Trophoblast cell (in vitro differentiated cells and primary cell): ENCODE data around the gene GDAP2.
A peak's percentile ranks its signal among the peaks of the same experiment; 100 is the strongest.

Source experiments
- DNase-seq, 2 donors: peaks; one replicate each; pipeline ENCODE4 v3.0.0-alpha.2; 2016
- H2AFZ ChIP-seq: 2 replicates; pipeline ENCODE4 v1.6.1; 2013; ENCODE audit warnings: low read length, moderate library complexity, mild to moderate bottlenecking; ENCODE audit not compliant: insufficient read depth, poor library complexity
- H2AK5ac ChIP-seq: 2 replicates; pipeline ENCODE4 v1.6.1; 2013; ENCODE audit warnings: mild to moderate bottlenecking, low read length
- H2BK120ac ChIP-seq: 2 replicates; pipeline ENCODE4 v1.6.1; 2013; ENCODE audit warnings: low read length, mild to moderate bottlenecking, moderate library complexity; ENCODE audit not compliant: insufficient read depth, poor library complexity
- H2BK12ac ChIP-seq: 2 replicates; pipeline ENCODE4 v1.6.1; 2013; ENCODE audit warnings: mild to moderate bottlenecking, low read length, moderate library complexity
- H2BK5ac ChIP-seq: 2 replicates; pipeline ENCODE4 v1.6.1; 2013; ENCODE audit warnings: low read length, low read depth, moderate library complexity, mild to moderate bottlenecking; ENCODE audit not compliant: poor library complexity
- H3K14ac ChIP-seq: 2 replicates; pipeline ENCODE4 v1.6.1; 2013; ENCODE audit warnings: mild to moderate bottlenecking, low read length
- H3K18ac ChIP-seq: 2 replicates; pipeline ENCODE4 v1.6.1; 2013; ENCODE audit warnings: mild to moderate bottlenecking, low read length
- H3K23ac ChIP-seq: 2 replicates; pipeline ENCODE4 v1.6.1; 2013; ENCODE audit warnings: low read length
- H3K27ac ChIP-seq: 2 replicates; pipeline ENCODE4 v1.5.1; 2013; ENCODE audit warnings: low read depth, mild to moderate bottlenecking, inconsistent platforms, low read length, moderate library complexity
- H3K27me3 ChIP-seq: 2 replicates; pipeline ENCODE4 v1.6.1; 2013; ENCODE audit warnings: inconsistent platforms, mild to moderate bottlenecking, low read length, moderate library complexity; ENCODE audit not compliant: insufficient read depth
- H3K36me3 ChIP-seq, 2 experiments: 1 replicate in 1 of 2; 2 replicates in 1 of 2; pipeline ENCODE4 v1.6.1; 2013; ENCODE audit warnings: low read length in 2 of 2, mild to moderate bottlenecking in 2 of 2, moderate library complexity in 1 of 2; ENCODE audit not compliant: insufficient read depth in 2 of 2, control insufficient read depth in 1 of 2
- H3K4ac ChIP-seq: 2 replicates; pipeline ENCODE4 v1.6.1; 2013; ENCODE audit warnings: low read depth, mild to moderate bottlenecking, low read length, moderate library complexity
- H3K4me1 ChIP-seq, 2 experiments: 1 replicate in 1 of 2; 2 replicates in 1 of 2; pipeline ENCODE4 v1.6.1; 2013; ENCODE audit warnings: low read length in 2 of 2, mild to moderate bottlenecking in 2 of 2, moderate library complexity in 1 of 2; ENCODE audit not compliant: insufficient read depth in 2 of 2, control insufficient read depth in 1 of 2
- H3K4me2 ChIP-seq: 2 replicates; pipeline ENCODE4 v1.6.1; 2013; ENCODE audit warnings: inconsistent platforms, mild to moderate bottlenecking, low read length, moderate library complexity
- H3K4me3 ChIP-seq: 2 replicates; pipeline ENCODE4 v1.5.1; 2013; ENCODE audit warnings: mild to moderate bottlenecking, low read depth, low read length, inconsistent platforms
- H3K79me1 ChIP-seq: one replicate; pipeline ENCODE4 v1.6.1; 2013; ENCODE audit warnings: low read length
- H3K79me2 ChIP-seq: 2 replicates; pipeline ENCODE4 v1.6.1; 2013; ENCODE audit warnings: low read length, mild to moderate bottlenecking; ENCODE audit not compliant: control insufficient read depth, insufficient read depth, poor library complexity
- H3K9ac ChIP-seq: 2 replicates; pipeline ENCODE4 v1.6.1; 2013; ENCODE audit warnings: mild to moderate bottlenecking, low read length
- H3K9me3 ChIP-seq: 2 replicates; pipeline ENCODE4 v1.6.1; 2013; ENCODE audit warnings: low read depth, mild to moderate bottlenecking, control low read depth, inconsistent platforms, low read length; ENCODE audit not compliant: insufficient read depth
- H4K12ac ChIP-seq: 2 replicates; pipeline ENCODE4 v1.6.1; 2013; ENCODE audit warnings: low read depth, mild to moderate bottlenecking, low read length, moderate library complexity
- H4K8ac ChIP-seq: 2 replicates; pipeline ENCODE4 v1.6.1; 2013; ENCODE audit warnings: low read depth, mild to moderate bottlenecking, low read length, moderate library complexity
- H4K91ac ChIP-seq: one replicate; pipeline ENCODE4 v1.6.1; 2013; ENCODE audit warnings: low read depth, mild to moderate bottlenecking, low read length, moderate library complexity
- WGBS: extraction: QIAGEN DNeasy Blood & Tissue Kit; methylation state at CpG from one replicate; pipeline ENCODE4 v1.1.7; 2013; ENCODE audit warnings: missing lambda C conversion rate; ENCODE audit not compliant: insufficient read length, insufficient coverage; ENCODE audit errors: extremely low coverage; 5-methylcytosine and 5-hydroxymethylcytosine counted together

The GDAP2 gene

DNA sequence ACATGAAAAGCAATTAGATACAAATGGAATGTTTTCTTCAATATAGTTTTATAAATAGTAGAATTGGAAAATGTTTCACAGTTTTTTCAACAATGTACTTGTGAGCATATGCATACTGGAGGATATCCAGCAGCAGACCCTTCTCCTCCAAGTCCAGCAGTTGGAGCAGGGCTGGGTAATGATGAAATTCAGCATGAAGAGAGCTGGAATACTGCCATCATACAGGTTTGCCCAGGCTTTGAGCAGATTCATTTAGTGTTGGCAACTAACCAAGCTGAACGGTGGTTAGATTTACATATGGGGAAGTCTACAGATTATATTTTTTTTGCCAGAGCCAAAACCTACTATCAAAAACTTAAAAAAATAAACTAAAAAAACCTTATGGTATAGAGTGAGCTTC lies 38.5 kb upstream of the GDAP2 start:
- no peaks in the 10 kb centered on the region for H3K9me3 ChIP-seq
- H4K12ac ChIP-seq: no peak overlapping the region
- no peaks in the 10 kb centered on the region for H3K27me3 ChIP-seq
- H3K79me2 ChIP-seq: no peaks in the 10 kb centered on the region
- no peak overlapping the region for H4K91ac ChIP-seq
- no peak overlapping the region for H3K9ac ChIP-seq
- no CpG with 5 or more reads among the region's 1 CpG for WGBS
- no peak overlapping the region for H2AK5ac ChIP-seq
- H2BK5ac ChIP-seq: no peak overlapping the region
- H3K4me3 ChIP-seq: no peak overlapping the region
- no peaks in the 10 kb centered on the region for H3K79me1 ChIP-seq
- H2BK12ac ChIP-seq: no peak overlapping the region
- no peaks in the 10 kb centered on the region for H3K4me1 ChIP-seq
- no peak overlapping the region for H3K27ac ChIP-seq
- no peaks in the 10 kb centered on the region for H3K36me3 ChIP-seq
- no peak overlapping the region for H3K4ac ChIP-seq
- no peak overlapping the region for H2BK120ac ChIP-seq
- no peak overlapping the region for H3K23ac ChIP-seq
- no peak overlapping the region for H3K14ac ChIP-seq
- H4K8ac ChIP-seq: no peak overlapping the region
- H3K4me2 ChIP-seq: no peak overlapping the region
- no peak overlapping the region for H3K18ac ChIP-seq
- no peak for DNase-seq
- no peak overlapping the region for H2AFZ ChIP-seq

DNA sequence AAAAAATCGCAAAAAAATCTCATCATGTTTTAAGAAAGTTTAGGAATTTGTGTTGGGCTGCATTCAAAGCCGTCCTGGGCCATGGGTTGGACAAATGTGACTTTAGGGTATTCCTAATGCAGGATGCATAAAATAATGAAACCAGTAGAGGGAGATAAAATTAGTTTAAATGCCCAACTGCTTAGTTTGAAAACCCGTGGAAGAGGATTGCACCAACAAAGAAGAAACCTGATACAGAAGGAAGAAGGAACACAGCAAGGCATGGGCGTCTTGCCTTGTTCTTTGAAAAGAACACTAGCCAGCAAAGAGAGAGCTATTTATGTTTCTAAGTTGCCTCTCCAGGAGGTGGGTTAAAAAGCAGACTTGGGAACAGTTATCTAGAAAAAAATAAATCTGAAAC lies 38.1 kb upstream of the GDAP2 start:
- Histone ChIP-seq H3K79me1 (no peaks in the 10 kb centered on the region), H2BK120ac (no peak overlapping the region), H2AFZ (no peak overlapping the region), H3K4me1 (no peaks in the 10 kb centered on the region), H3K36me3 (no peaks in the 10 kb centered on the region), H2AK5ac (no peak overlapping the region), H3K4me3 (no peak overlapping the region), H2BK12ac (no peak overlapping the region), H4K91ac (no peak overlapping the region), H3K79me2 (no peaks in the 10 kb centered on the region), H3K27ac (no peak overlapping the region), H4K8ac (no peak overlapping the region), H2BK5ac (no peak overlapping the region), H3K18ac (no peak overlapping the region), H3K9ac (no peak overlapping the region), H3K4ac (no peak overlapping the region), H3K9me3 (no peaks in the 10 kb centered on the region), H3K27me3 (no peaks in the 10 kb centered on the region), H3K14ac (no peak overlapping the region), H3K4me2 (no peak overlapping the region), H3K23ac (no peak overlapping the region), H4K12ac (no peak overlapping the region)
- WGBS: no CpG with 5 or more reads among the region's 4 CpGs
- peak in 1 of 2 donors; percentile 62 for DNase-seq

DNA sequence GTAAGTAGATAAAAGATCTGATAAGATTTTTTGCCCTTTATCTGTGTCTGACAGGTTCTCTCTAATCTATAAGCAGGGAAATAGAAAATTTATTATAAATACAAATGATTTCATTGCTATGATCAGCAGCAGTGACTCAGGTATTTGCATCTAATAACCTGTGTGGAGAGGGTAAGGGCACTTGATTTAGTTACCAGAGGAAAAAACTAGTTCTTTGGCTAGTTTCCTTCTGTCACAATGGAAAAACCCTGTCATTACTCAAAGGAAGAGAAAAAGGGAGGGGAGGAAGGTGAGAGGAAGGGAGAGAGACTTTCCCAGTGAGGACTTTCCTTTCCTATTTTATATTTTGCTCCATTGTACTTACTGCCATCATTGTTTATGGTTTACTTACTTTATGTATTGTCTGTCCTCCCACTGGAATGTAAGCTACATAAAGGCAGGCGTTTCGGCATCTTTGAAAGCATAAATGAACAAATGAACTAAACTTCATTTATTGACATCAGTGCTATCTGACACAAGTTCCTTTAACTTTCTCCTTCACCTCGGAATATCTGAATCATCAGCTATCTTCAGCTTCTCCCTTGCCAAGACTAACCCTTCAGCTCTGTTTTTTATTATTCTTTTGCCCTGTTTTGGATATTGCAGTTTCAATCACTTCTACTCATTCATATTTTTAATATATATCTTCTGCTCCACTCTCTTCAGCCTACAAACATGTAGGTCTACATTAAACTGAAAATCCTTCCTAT lies 35.0 kb upstream of the GDAP2 start:
- no peaks in the 10 kb centered on the region for H3K9me3 ChIP-seq
- no peak for DNase-seq
- no peak overlapping the region for H2BK5ac ChIP-seq
- WGBS: no CpG with 5 or more reads among the region's 3 CpGs
- no peak overlapping the region for H3K23ac ChIP-seq
- no peaks in the 10 kb centered on the region for H3K4me1 ChIP-seq
- H3K79me2 ChIP-seq: no peaks in the 10 kb centered on the region
- no peaks in the 10 kb centered on the region for H3K36me3 ChIP-seq
- H3K18ac ChIP-seq: no peak overlapping the region
- H4K8ac ChIP-seq: no peak overlapping the region
- no peak overlapping the region for H4K91ac ChIP-seq
- H2AFZ ChIP-seq: no peak overlapping the region
- H3K79me1 ChIP-seq: no peaks in the 10 kb centered on the region
- H3K14ac ChIP-seq: no peak overlapping the region
- H3K9ac ChIP-seq: no peak overlapping the region
- H2AK5ac ChIP-seq: no peak overlapping the region
- no peak overlapping the region for H3K4ac ChIP-seq
- H3K27me3 ChIP-seq: no peaks in the 10 kb centered on the region
- H4K12ac ChIP-seq: no peak overlapping the region
- no peak overlapping the region for H3K27ac ChIP-seq
- no peak overlapping the region for H2BK12ac ChIP-seq
- H3K4me3 ChIP-seq: no peak overlapping the region
- H3K4me2 ChIP-seq: no peak overlapping the region
- no peak overlapping the region for H2BK120ac ChIP-seq

DNA sequence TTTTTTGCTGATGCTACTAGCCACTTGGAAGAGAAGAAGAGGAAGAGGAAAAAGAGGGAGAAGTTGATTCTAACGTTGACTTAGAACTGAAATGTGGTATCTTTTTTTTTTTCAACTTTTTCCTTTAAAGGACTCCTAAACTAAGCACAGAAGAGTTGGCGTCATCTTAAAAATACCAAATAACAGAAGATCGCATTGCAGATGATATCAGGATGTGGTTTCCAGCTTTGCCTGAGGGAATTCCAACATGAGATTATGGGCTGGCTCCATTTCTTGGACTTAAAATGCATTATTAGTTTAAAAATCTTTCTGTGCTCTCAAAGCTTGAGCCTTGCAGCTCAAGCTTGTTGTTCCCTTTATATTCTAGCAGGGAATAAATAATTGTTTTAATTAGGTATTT lies 29.9 kb upstream of the GDAP2 start:
- Histone ChIP-seq H2BK12ac (no peak overlapping the region), H3K4me1 (no peaks in the 10 kb centered on the region)
- WGBS: no CpG with 5 or more reads among the region's 3 CpGs

More for the DNA sequence above, 29.9 kb upstream of the GDAP2 start:
- no peak overlapping the region for H4K12ac ChIP-seq
- H3K9me3 ChIP-seq: no peaks in the 10 kb centered on the region
- no peak overlapping the region for H4K8ac ChIP-seq
- no peak overlapping the region for H2BK5ac ChIP-seq
- no peaks in the 10 kb centered on the region for H3K79me2 ChIP-seq
- no peaks in the 10 kb centered on the region for H3K27me3 ChIP-seq
- no peak overlapping the region for H3K23ac ChIP-seq
- no peak overlapping the region for H3K14ac ChIP-seq
- no peak overlapping the region for H3K4ac ChIP-seq
- H3K9ac ChIP-seq: no peak overlapping the region
- peaks cover 3 to 7% of the 10 kb centered on the region in 2 experiments for H3K36me3 ChIP-seq
- H4K91ac ChIP-seq: no peak overlapping the region
- H3K79me1 ChIP-seq: no peaks in the 10 kb centered on the region
- no peak overlapping the region for H3K4me2 ChIP-seq
- H3K4me3 ChIP-seq: no peak overlapping the region
- no peak overlapping the region for H3K27ac ChIP-seq
- no peak overlapping the region for H3K18ac ChIP-seq
- no peak overlapping the region for H2AK5ac ChIP-seq
- H2BK120ac ChIP-seq: no peak overlapping the region
- H2AFZ ChIP-seq: no peak overlapping the region
- DNase-seq: no peak
